ENCODE data around the gene RIMS1. TPM values are rescaled to one million over a fixed set of nuclear protein-coding genes. Genes with fewer than 3 reads are reported as not detected.

Gene RIMS1
- total and polyA plus RNA-seq, 4 experiments from 2014 or later, result not detected

- H3K27me3 Mint-ChIP-seq, result no peaks in the 10 kb centered on the region
- ChIA-PET CTCF (ENCODE audit: partially characterized antibody) (no interaction called here), POLR2A (ENCODE audit: partially characterized antibody) (no interaction called here)
- no peaks in the 10 kb centered on the region for H3K4me1 Mint-ChIP-seq
- no peak overlapping the region for H3K27ac ChIP-seq (ENCODE audit: low read depth, low read length)
- no peaks in the 10 kb centered on the region for H3K36me3 Mint-ChIP-seq
- no peaks in the 10 kb centered on the region for H3K4me1 ChIP-seq (ENCODE audit: insufficient read depth, low read length)
- peaks cover 0 to 6% (median 0%) of the 10 kb centered on the region in 8 donors for H3K9me3 Mint-ChIP-seq
- H3K9me3 ChIP-seq (ENCODE audit: control insufficient read depth in 1 of 2, low read length in 2 of 2), result no peaks in the 10 kb centered on the region
- no peak overlapping the region for H3K27ac Mint-ChIP-seq
- no peak overlapping the region for H3K4me3 ChIP-seq (ENCODE audit: low read length in 2 of 2)
- intact Hi-C loops (cut with micrococcal nuclease), result no loop called here
- DNase-seq, result no peak
- H3K27me3 ChIP-seq (ENCODE audit: insufficient read depth, low read length), result no peaks in the 10 kb centered on the region
- H3K36me3 ChIP-seq (ENCODE audit: insufficient read depth, low read length), result no peaks in the 10 kb centered on the region
- H3K4me3 Mint-ChIP-seq, result no peak overlapping the region
Observed at GRCh38 chr6:71913444-71914234, 27.3 kb downstream of the RIMS1 start.

GRCh38 chr6:71929047-71929446 lies 42.7 kb downstream of the RIMS1 start:
- ChIA-PET CTCF (ENCODE audit: partially characterized antibody) (no interaction called here), POLR2A (ENCODE audit: partially characterized antibody) (no interaction called here)
- Histone ChIP-seq H3K4me3 (ENCODE audit: low read length in 2 of 2) (no peak overlapping the region), H3K27me3 (ENCODE audit: insufficient read depth, low read length) (no peaks in the 10 kb centered on the region), H3K4me1 (ENCODE audit: insufficient read depth, low read length) (no peaks in the 10 kb centered on the region), H3K36me3 (ENCODE audit: insufficient read depth, low read length) (no peaks in the 10 kb centered on the region), H3K9me3 (ENCODE audit: control insufficient read depth in 1 of 2, low read length in 2 of 2) (no peaks in the 10 kb centered on the region), H3K27ac (ENCODE audit: low read depth, low read length) (no peak overlapping the region)
- H3K4me1 Mint-ChIP-seq, result no peaks in the 10 kb centered on the region
- H3K27me3 Mint-ChIP-seq, result no peaks in the 10 kb centered on the region
- H3K4me3 Mint-ChIP-seq, result no peak overlapping the region
- no peak overlapping the region for H3K27ac Mint-ChIP-seq
- peaks cover 0 to 3% (median 0%) of the 10 kb centered on the region in 8 donors for H3K9me3 Mint-ChIP-seq
- no peak for DNase-seq
- intact Hi-C loops (cut with micrococcal nuclease), result no loop called here
- no peaks in the 10 kb centered on the region for H3K36me3 Mint-ChIP-seq

GRCh38 chr6:71933881-71934280 lies 47.5 kb downstream of the RIMS1 start:
- no peaks in the 10 kb centered on the region for H3K4me1 ChIP-seq (ENCODE audit: insufficient read depth, low read length)
- intact Hi-C loops (cut with micrococcal nuclease), result no loop called here
- Mint-ChIP-seq H3K4me1 (no peaks in the 10 kb centered on the region), H3K36me3 (no peaks in the 10 kb centered on the region), H3K27me3 (no peaks in the 10 kb centered on the region), H3K9me3 (peaks cover 0 to 12% (median 5%) of the 10 kb centered on the region in 8 donors), H3K27ac (no peak overlapping the region), H3K4me3 (no peak overlapping the region)
- ChIA-PET POLR2A (ENCODE audit: partially characterized antibody) (no interaction called here), CTCF (ENCODE audit: partially characterized antibody) (no interaction called here)
- no peaks in the 10 kb centered on the region for H3K27me3 ChIP-seq (ENCODE audit: insufficient read depth, low read length)
- no peak overlapping the region for H3K27ac ChIP-seq (ENCODE audit: low read depth, low read length)
- no peak overlapping the region for H3K4me3 ChIP-seq (ENCODE audit: low read length in 2 of 2)
- no peak for DNase-seq
- no peaks in the 10 kb centered on the region for H3K9me3 ChIP-seq (ENCODE audit: control insufficient read depth in 1 of 2, low read length in 2 of 2)
- no peaks in the 10 kb centered on the region for H3K36me3 ChIP-seq (ENCODE audit: insufficient read depth, low read length)

- ChIA-PET CTCF (ENCODE audit: partially characterized antibody) (no interaction called here), POLR2A (ENCODE audit: partially characterized antibody) (no interaction called here)
- no peaks in the 10 kb centered on the region for H3K27me3 Mint-ChIP-seq
- no peaks in the 10 kb centered on the region for H3K36me3 Mint-ChIP-seq
- H3K27ac Mint-ChIP-seq, result no peak overlapping the region
- H3K4me3 Mint-ChIP-seq, result no peak overlapping the region
- H3K4me1 ChIP-seq (ENCODE audit: insufficient read depth, low read length), result no peaks in the 10 kb centered on the region
- H3K27me3 ChIP-seq (ENCODE audit: insufficient read depth, low read length), result no peaks in the 10 kb centered on the region
- H3K9me3 Mint-ChIP-seq, result peaks cover 0 to 6% (median 2%) of the 10 kb centered on the region in 8 donors
- no peaks in the 10 kb centered on the region for H3K4me1 Mint-ChIP-seq
- H3K27ac ChIP-seq (ENCODE audit: low read depth, low read length), result no peak overlapping the region
- H3K4me3 ChIP-seq (ENCODE audit: low read length in 2 of 2), result no peak overlapping the region
- H3K9me3 ChIP-seq (ENCODE audit: control insufficient read depth in 1 of 2, low read length in 2 of 2), result no peaks in the 10 kb centered on the region
- DNase-seq, result no peak
- intact Hi-C loops (cut with micrococcal nuclease), result no loop called here
- no peaks in the 10 kb centered on the region for H3K36me3 ChIP-seq (ENCODE audit: insufficient read depth, low read length)
Observed at GRCh38 chr6:71965404-71965803, 79.1 kb downstream of the RIMS1 start.

GRCh38 chr6:71967436-71967835 lies 81.1 kb downstream of the RIMS1 start:
- no peak for DNase-seq
- no peak overlapping the region for H3K27ac ChIP-seq (ENCODE audit: low read depth, low read length)
- H3K4me1 Mint-ChIP-seq, result no peaks in the 10 kb centered on the region
- intact Hi-C loops (cut with micrococcal nuclease), result no loop called here
- no peaks in the 10 kb centered on the region for H3K36me3 Mint-ChIP-seq
- no peak overlapping the region for H3K4me3 Mint-ChIP-seq
- no peaks in the 10 kb centered on the region for H3K9me3 ChIP-seq (ENCODE audit: control insufficient read depth in 1 of 2, low read length in 2 of 2)
- H3K27me3 Mint-ChIP-seq, result no peaks in the 10 kb centered on the region
- no peaks in the 10 kb centered on the region for H3K27me3 ChIP-seq (ENCODE audit: insufficient read depth, low read length)
- H3K36me3 ChIP-seq (ENCODE audit: insufficient read depth, low read length), result no peaks in the 10 kb centered on the region
- no peak overlapping the region for H3K27ac Mint-ChIP-seq
- H3K4me3 ChIP-seq (ENCODE audit: low read length in 2 of 2), result no peak overlapping the region
- H3K4me1 ChIP-seq (ENCODE audit: insufficient read depth, low read length), result no peaks in the 10 kb centered on the region
- H3K9me3 Mint-ChIP-seq, result peaks cover 0 to 9% (median 5%) of the 10 kb centered on the region in 8 donors
- ChIA-PET POLR2A (ENCODE audit: partially characterized antibody) (no interaction called here), CTCF (ENCODE audit: partially characterized antibody) (no interaction called here)

GRCh38 chr6:71977884-71978283 lies 91.5 kb downstream of the RIMS1 start:
- H3K4me1 ChIP-seq (ENCODE audit: insufficient read depth, low read length), result no peaks in the 10 kb centered on the region
- no peak overlapping the region for H3K27ac ChIP-seq (ENCODE audit: low read depth, low read length)
- H3K36me3 Mint-ChIP-seq, result no peaks in the 10 kb centered on the region
- intact Hi-C loops (cut with micrococcal nuclease), result no loop called here
- no peaks in the 10 kb centered on the region for H3K36me3 ChIP-seq (ENCODE audit: insufficient read depth, low read length)
- POLR2A ChIA-PET (ENCODE audit: partially characterized antibody), result no interaction called here
- no peak overlapping the region for H3K4me3 ChIP-seq (ENCODE audit: low read length in 2 of 2)
- CTCF ChIA-PET (ENCODE audit: partially characterized antibody), result no interaction called here
- no peak overlapping the region for H3K4me3 Mint-ChIP-seq
- H3K9me3 Mint-ChIP-seq, result peaks cover 0 to 6% (median 3%) of the 10 kb centered on the region in 8 donors
- H3K27ac Mint-ChIP-seq, result no peak overlapping the region
- no peaks in the 10 kb centered on the region for H3K27me3 ChIP-seq (ENCODE audit: insufficient read depth, low read length)
- no peaks in the 10 kb centered on the region for H3K9me3 ChIP-seq (ENCODE audit: control insufficient read depth in 1 of 2, low read length in 2 of 2)
- H3K27me3 Mint-ChIP-seq, result no peaks in the 10 kb centered on the region
- H3K4me1 Mint-ChIP-seq, result no peaks in the 10 kb centered on the region
- DNase-seq, result no peak

GRCh38 chr6:71979911-71980310 lies 93.6 kb downstream of the RIMS1 start:
- CTCF ChIA-PET (ENCODE audit: partially characterized antibody), result no interaction called here
- Histone ChIP-seq H3K4me3 (ENCODE audit: low read length in 2 of 2) (no peak overlapping the region), H3K27ac (ENCODE audit: low read depth, low read length) (no peak overlapping the region), H3K27me3 (ENCODE audit: insufficient read depth, low read length) (no peaks in the 10 kb centered on the region), H3K4me1 (ENCODE audit: insufficient read depth, low read length) (no peaks in the 10 kb centered on the region), H3K36me3 (ENCODE audit: insufficient read depth, low read length) (no peaks in the 10 kb centered on the region), H3K9me3 (ENCODE audit: control insufficient read depth in 1 of 2, low read length in 2 of 2) (no peaks in the 10 kb centered on the region)
- POLR2A ChIA-PET (ENCODE audit: partially characterized antibody), result no interaction called here
- H3K4me3 Mint-ChIP-seq, result no peak overlapping the region
- intact Hi-C loops (cut with micrococcal nuclease), result no loop called here
- H3K4me1 Mint-ChIP-seq, result no peaks in the 10 kb centered on the region
- DNase-seq, result no peak
- no peaks in the 10 kb centered on the region for H3K36me3 Mint-ChIP-seq
- H3K27me3 Mint-ChIP-seq, result no peaks in the 10 kb centered on the region
- no peak overlapping the region for H3K27ac Mint-ChIP-seq
- H3K9me3 Mint-ChIP-seq, result peaks cover 0 to 6% (median 2%) of the 10 kb centered on the region in 8 donors

Measured in CD4-positive, alpha-beta memory T cell (primary cell).